Lung (tissue), 12 donors: Measurements from ENCODE around the gene CHRNA7. TPM values are rescaled to one million over a fixed set of nuclear protein-coding genes. Genes with fewer than 3 reads are reported as not detected.
"Not testable (repeated sequence)": the region's sequence is repeated elsewhere in the genome, so short reads cannot be mapped to it uniquely, and the experiment has no call there.

ENCODE experiments used
- ATAC-seq: fragments of 200-7000 bp; cut with Tn5 transposase; one replicate; pipeline ENCODE4 v1.9.1; 2020; ENCODE audit warnings: moderate number of reproducible peaks; ENCODE audit not compliant: insufficient read depth, low FRiP score
- DNase-seq, 3 donors: peaks; one replicate each; pipeline ENCODE4 v3.0.0-alpha.2; 2013 to 2017
- H3K27ac ChIP-seq, 2 donors: one replicate each; pipeline ENCODE4 v1.5.1; 2013; ENCODE audit warnings: mild to moderate bottlenecking in 2 of 2, moderate library complexity in 2 of 2, control low read depth in 1 of 2, inconsistent platforms in 1 of 2, low read depth in 1 of 2, low read length in 1 of 2
- H3K27me3 ChIP-seq, 3 donors: one replicate each; pipeline ENCODE4 v1.5.1; 2013; ENCODE audit warnings: low read length in 2 of 3; ENCODE audit not compliant: control insufficient read depth in 3 of 3, insufficient read depth in 3 of 3
- H3K36me3 ChIP-seq, 4 donors: one replicate each; pipeline ENCODE4 v1.5.1; 2013; ENCODE audit warnings: low read length in 4 of 4, mild to moderate bottlenecking in 1 of 4, moderate library complexity in 1 of 4; ENCODE audit not compliant: control insufficient read depth in 4 of 4, insufficient read depth in 4 of 4
- H3K4me1 ChIP-seq, 5 donors: one replicate each; pipeline ENCODE4 v1.5.1; 2013; ENCODE audit warnings: low read length in 5 of 5, mild to moderate bottlenecking in 2 of 5, moderate library complexity in 1 of 5; ENCODE audit not compliant: control insufficient read depth in 5 of 5, insufficient read depth in 5 of 5
- H3K4me3 ChIP-seq: one replicate; pipeline ENCODE4 v1.5.1; 2013; ENCODE audit warnings: mild to moderate bottlenecking, control low read depth, moderate library complexity
- H3K9ac ChIP-seq, 2 donors: one replicate each; pipeline ENCODE4 v1.5.1; 2013; ENCODE audit warnings: low read length in 2 of 2, control low read depth in 1 of 2; ENCODE audit not compliant: insufficient read depth in 1 of 2
- H3K9me3 ChIP-seq, 4 donors: one replicate each; pipeline ENCODE4 v1.5.1; 2013; ENCODE audit warnings: low read length in 3 of 4, mild to moderate bottlenecking in 1 of 4, moderate library complexity in 1 of 4; ENCODE audit not compliant: control insufficient read depth in 4 of 4, insufficient read depth in 3 of 4
- CTCF ChIP-seq: IDR thresholded peaks from 2 replicates; pipeline ENCODE4 v1.5.1; 2012; ENCODE audit warnings: mild to moderate bottlenecking; ENCODE audit errors: control extremely low read depth, extremely low read depth
- WGBS, 2 donors: extraction: QIAGEN DNeasy Blood & Tissue Kit; methylation state at CpG; one replicate each; pipeline ENCODE4 v1.1.7; 2013; 5-methylcytosine and 5-hydroxymethylcytosine counted together
- polyA plus RNA-seq, 2 donors: library from polyadenylated mRNA; stranded (reverse); fragments of 200-250 nt; gene quantifications; one replicate each; pipeline ENCODE4 v1.2.1, GENCODE V29; 2013
- total RNA-seq, 2 donors: library from RNA; depleted of rRNA in 1 of 2; stranded (reverse); fragments of >200 nt in 1 of 2; gene quantifications; one replicate each; pipeline ENCODE4 v1.2.1, GENCODE V29; 2014 to 2021
- donor health status: control.
- donor health status: control.
- donor health status: Bipolar disorder and iron deficiency.
- donor health status: healthy.
- donor health status: DM: yes; HTN: yes; CAD: no.

CHRNA7 gene
- total and polyA plus RNA-seq, 4 donors, result 0.30 to 2.7 (median 1.4) TPM

- not testable (repeated sequence) for H3K36me3 ChIP-seq, H3K27me3 ChIP-seq, H3K4me1 ChIP-seq, H3K4me3 ChIP-seq, DNase-seq, ATAC-seq, H3K9ac ChIP-seq, H3K9me3 ChIP-seq, H3K27ac ChIP-seq
- WGBS, 2 donors, result no CpG with 5 or more reads among the region's 5 CpGs
Observed at GRCh38 chr15:32180579-32180978, 150.3 kb downstream of the CHRNA7 start.

GRCh38 chr15:32193780-32194179 lies 163.5 kb downstream of the CHRNA7 start:
- not testable (repeated sequence) for DNase-seq

GRCh38 chr15:32196206-32196605 lies 165.9 kb downstream of the CHRNA7 start:
- WGBS, 2 donors, result 65 to 79% methylated on average over 3 of the region's 7 CpGs
- ATAC-seq, H3K4me1 ChIP-seq: not testable (repeated sequence)

More at GRCh38 chr15:32193780-32194179, 163.5 kb downstream of the CHRNA7 start:
- ATAC-seq, H3K27me3 ChIP-seq, H3K9me3 ChIP-seq, H3K4me1 ChIP-seq, H3K4me3 ChIP-seq, H3K27ac ChIP-seq, H3K36me3 ChIP-seq, H3K9ac ChIP-seq: not testable (repeated sequence)
- WGBS, 2 donors, result no CpG with 5 or more reads among the region's 4 CpGs

GRCh38 chr15:32198938-32199337 lies 168.6 kb downstream of the CHRNA7 start:
- H3K27ac ChIP-seq, DNase-seq, H3K9me3 ChIP-seq, ATAC-seq, H3K36me3 ChIP-seq, H3K4me3 ChIP-seq, H3K4me1 ChIP-seq, H3K27me3 ChIP-seq, H3K9ac ChIP-seq: not testable (repeated sequence)
- WGBS, 2 donors, result 88 to 100% methylated on average over 2 to 3 of the region's 5 CpGs

More at GRCh38 chr15:32196206-32196605, 165.9 kb downstream of the CHRNA7 start:
- H3K36me3 ChIP-seq, H3K4me3 ChIP-seq, DNase-seq, H3K9me3 ChIP-seq, H3K27ac ChIP-seq, H3K9ac ChIP-seq, H3K27me3 ChIP-seq: not testable (repeated sequence)

- H3K27me3 ChIP-seq, ATAC-seq, H3K4me3 ChIP-seq, H3K36me3 ChIP-seq, DNase-seq, H3K27ac ChIP-seq, H3K9me3 ChIP-seq, H3K4me1 ChIP-seq, H3K9ac ChIP-seq: not testable (repeated sequence)
- no CpG with 5 or more reads among the region's 5 CpGs for WGBS, 2 donors
Observed at GRCh38 chr15:32209081-32209480, 178.8 kb downstream of the CHRNA7 start.

GRCh38 chr15:32218666-32219065 lies 188.4 kb downstream of the CHRNA7 start:
- Histone ChIP-seq H3K9ac (no peak overlapping the region), H3K4me1 (no peaks in the 10 kb centered on the region), H3K27me3 (no peaks in the 10 kb centered on the region), H3K9me3 (peaks cover 0 to 7% (median 2%) of the 10 kb centered on the region in 4 donors), H3K4me3 (no peak overlapping the region), H3K36me3 (no peaks in the 10 kb centered on the region), H3K27ac (no peak overlapping the region)
- WGBS, 2 donors, result 41 to 88% methylated on average over 3 of the region's 3 CpGs
- no peak for TF ChIP-seq CTCF
- no peak for DNase-seq
- no peak for ATAC-seq
